OCI-LY7 (cell line): ENCODE results near the gene IGFLR1. TPM values are rescaled to one million over a fixed set of nuclear protein-coding genes. Genes with fewer than 3 reads are reported as not detected.

ENCODE experiments used
- BruUV-seq: library from RNA; stranded (reverse); fragments of 400-500 nt; replicated peaks from 2 replicates; lab custom pipeline; 2021; lab: Mats Ljungman, UMichigan
- CTCF ChIA-PET: fragments of 300-600 bp; sonication (Branson Sonifier 250); formaldehyde crosslinking; loops from one replicate; lab custom pipeline; 2022; ENCODE audit warnings: antibody characterized with exemption; ENCODE audit not compliant: unreplicated experiment; lab: Charles Lee
- POLR2A ChIA-PET: fragments of 300-600 bp; sonication (Branson Sonifier 250); formaldehyde crosslinking; loops from one replicate; lab custom pipeline; 2022; ENCODE audit warnings: antibody characterized with exemption; lab: Charles Lee
- DNase-seq: peaks from one replicate; pipeline ENCODE4 v3.0.0-alpha.2; 2015; ENCODE audit warnings: low spot score
- H2AFZ ChIP-seq: fragments of 200-600 bp; sonication (generic), shearing (Covaris generic); 2 replicates; pipeline ENCODE4 v1.6.1; 2014; ENCODE audit warnings: mild to moderate bottlenecking, antibody characterized with exemption, low read length, moderate library complexity
- H3K27ac ChIP-seq: fragments of 200-600 bp; sonication (generic); 2 replicates; pipeline ENCODE4 v1.5.1; 2014; ENCODE audit warnings: mixed run types, low read depth, mild to moderate bottlenecking, moderate library complexity, low read length, inconsistent platforms; ENCODE audit not compliant: poor library complexity, severe bottlenecking
- H3K36me3 ChIP-seq: fragments of 200-600 bp; sonication (generic); 2 replicates; pipeline ENCODE4 v1.6.1; 2014; ENCODE audit warnings: mild to moderate bottlenecking, antibody characterized with exemption, low read length, moderate library complexity, mixed read lengths; ENCODE audit not compliant: insufficient read depth
- H3K4me1 ChIP-seq: fragments of 200-600 bp; sonication (generic); 2 replicates; pipeline ENCODE4 v1.5.1; 2014; ENCODE audit warnings: mild to moderate bottlenecking, low read length; ENCODE audit not compliant: insufficient read depth, poor library complexity, severe bottlenecking
- H3K4me2 ChIP-seq: fragments of 200-600 bp; sonication (generic); 2 replicates; pipeline ENCODE4 v1.6.1; 2014; ENCODE audit warnings: mild to moderate bottlenecking, low read length
- H3K4me3 ChIP-seq: fragments of 200-600 bp; sonication (generic); 2 replicates; pipeline ENCODE4 v1.5.1; 2014; ENCODE audit warnings: mild to moderate bottlenecking, low read depth, low read length; ENCODE audit not compliant: poor library complexity, severe bottlenecking
- H3K79me2 ChIP-seq: fragments of 200-600 bp; sonication (generic); 2 replicates; pipeline ENCODE4 v1.6.1; 2016; ENCODE audit warnings: low read depth, mild to moderate bottlenecking, low read length, moderate library complexity, mixed read lengths; ENCODE audit not compliant: insufficient read depth
- H3K9me2 ChIP-seq: fragments of 200-600 bp; sonication (generic); 2 replicates; pipeline ENCODE4 v1.6.1; 2016; ENCODE audit warnings: mild to moderate bottlenecking, low read length, mixed read lengths; ENCODE audit not compliant: insufficient read depth
- H3K9me3 ChIP-seq: fragments of 200-600 bp; sonication (generic); 2 replicates; pipeline ENCODE4 v1.6.1; 2014; ENCODE audit warnings: mild to moderate bottlenecking, mixed run types, low read length, mixed read lengths
- H4K20me1 ChIP-seq: fragments of 200-600 bp; sonication (generic); 2 replicates; pipeline ENCODE4 v1.6.1; 2014; ENCODE audit warnings: mild to moderate bottlenecking, antibody characterized with exemption, low read length, moderate library complexity, mixed read lengths; ENCODE audit not compliant: insufficient read depth
- CTCF ChIP-seq: fragments of 200-600 bp; sonication (generic); conservative IDR thresholded peaks from 2 replicates; pipeline ENCODE4 v1.5.1; 2014; ENCODE audit warnings: mild to moderate bottlenecking, antibody characterized with exemption, low read length, moderate library complexity, mixed read lengths
- EZH2phosphoT487 ChIP-seq: fragments of 200-600 bp; sonication (generic); IDR thresholded peaks from 2 replicates; pipeline ENCODE4 v1.6.1; 2018; ENCODE audit warnings: low read depth, borderline replicate concordance, mild to moderate bottlenecking, mixed run types, antibody characterized with exemption, low read length, moderate library complexity, mixed read lengths
- intact Hi-C: fragments of 100-400 bp; cut with micrococcal nuclease; formaldehyde crosslinking; loops from one replicate; pipeline ENCODE4 v1.10.0; 2022; ENCODE audit not compliant: unreplicated experiment
- total RNA-seq, 2 experiments: library from RNA; depleted of rRNA in 1 of 2; stranded (reverse); fragments of >200 nt in 1 of 2; shearing (Covaris generic) in 1 of 2; gene quantifications; 2 replicates each; pipeline ENCODE4 v1.2.3, GENCODE V29; 2014 to 2022

Gene IGFLR1
- total RNA-seq, 2 experiments from 2014 or later: 8.5 to 18.3 TPM

DNA sequence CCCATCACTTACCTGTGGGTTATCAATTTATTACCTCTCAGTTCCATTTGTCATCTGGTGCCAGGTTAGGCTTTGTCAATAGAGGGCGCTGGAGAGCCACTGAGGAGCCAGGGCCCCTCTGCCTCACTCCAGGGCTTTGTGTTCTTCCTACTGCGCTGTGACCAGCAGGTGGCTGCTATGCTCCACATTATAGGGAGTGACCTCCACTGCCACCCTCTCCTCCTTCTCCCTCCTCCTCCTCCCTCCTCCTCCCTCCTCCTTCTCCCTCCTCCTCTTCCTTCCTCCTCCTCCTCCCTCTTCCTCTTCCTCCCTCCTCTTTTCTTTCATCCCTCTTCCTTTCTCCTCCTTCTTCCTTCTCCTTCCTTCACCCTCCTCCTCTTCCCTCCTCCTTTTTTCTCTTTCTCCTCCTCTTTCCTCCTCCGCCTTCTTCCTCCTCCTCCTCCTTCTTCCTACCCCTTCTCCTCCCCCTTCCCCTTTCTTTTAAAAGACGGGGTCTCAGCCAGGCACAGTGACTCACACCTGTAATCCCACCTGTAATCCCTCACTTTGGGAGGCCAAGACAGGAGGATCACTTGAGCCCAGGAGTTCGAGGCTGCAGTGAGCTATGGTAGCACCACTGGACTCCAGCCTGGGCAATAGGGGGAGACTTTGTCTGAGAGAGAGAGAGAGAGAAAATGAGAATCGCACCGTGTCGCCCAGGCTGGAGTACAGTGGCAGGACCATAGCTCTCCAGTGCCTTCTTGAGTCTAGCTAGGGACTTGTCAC is 48.2 kb downstream of the IGFLR1 start:
- no TSS peak for BruUV-seq

GRCh38 chr19:35693422-35693821 is 48.8 kb downstream of the IGFLR1 start:
- H3K4me2 ChIP-seq: no peak overlapping the region
- BruUV-seq: no TSS peak
- POLR2A ChIA-PET: no interaction called here

More for the DNA sequence above, 48.2 kb downstream of the IGFLR1 start:
- no peak overlapping the region for H3K4me2 ChIP-seq
- H3K4me1 ChIP-seq: no peaks in the 10 kb centered on the region
- no peak overlapping the region for H3K4me3 ChIP-seq
- no peak overlapping the region for H2AFZ ChIP-seq
- no peaks in the 10 kb centered on the region for H4K20me1 ChIP-seq
- ChIA-PET CTCF (interaction anchor here (1.2 kb wide), 1 partner anchor 20 kb away, joined by 7 read pairs; no protein-coding TSS in a partner anchor), POLR2A (interaction anchor here (0.6 kb wide), 1 partner anchor 590 kb away, joined by 3 read pairs; no protein-coding TSS in a partner anchor)
- intact Hi-C loops: loop anchor here (1.0 to 5.0 kb wide), 5 partner anchors 23 to 237 kb away; partner anchors contain the start of gene TMEM147
- DNase-seq: peak; percentile 92
- H3K79me2 ChIP-seq: no peaks in the 10 kb centered on the region
- H3K9me2 ChIP-seq: no peaks in the 10 kb centered on the region
- H3K36me3 ChIP-seq: no peaks in the 10 kb centered on the region
- TF ChIP-seq EZH2phosphoT487: no peak
- TF ChIP-seq CTCF: peak; percentile 99
- no peak overlapping the region for H3K27ac ChIP-seq
- no peaks in the 10 kb centered on the region for H3K9me3 ChIP-seq

More at GRCh38 chr19:35693422-35693821, 48.8 kb downstream of the IGFLR1 start:
- H2AFZ ChIP-seq: no peak overlapping the region
- H3K79me2 ChIP-seq: no peaks in the 10 kb centered on the region
- DNase-seq: no peak
- H4K20me1 ChIP-seq: no peaks in the 10 kb centered on the region
- H3K27ac ChIP-seq: no peak overlapping the region
- H3K36me3 ChIP-seq: no peaks in the 10 kb centered on the region
- no peak overlapping the region for H3K4me3 ChIP-seq
- CTCF ChIA-PET: no interaction called here
- TF ChIP-seq CTCF: no peak
- TF ChIP-seq EZH2phosphoT487: no peak
- H3K9me3 ChIP-seq: no peaks in the 10 kb centered on the region
- H3K9me2 ChIP-seq: no peaks in the 10 kb centered on the region
- intact Hi-C loops: loop anchor here (1.0 to 5.0 kb wide), 3 partner anchors 24 to 146 kb away; partner anchors contain the start of gene TMEM147
- H3K4me1 ChIP-seq: no peaks in the 10 kb centered on the region
